Measurements from ENCODE around the gene GOLGA3.
"Not testable (repeated sequence)": the region's sequence is repeated elsewhere in the genome, so short reads cannot be mapped to it uniquely, and the experiment has no call there.

GOLGA3 gene

DNA sequence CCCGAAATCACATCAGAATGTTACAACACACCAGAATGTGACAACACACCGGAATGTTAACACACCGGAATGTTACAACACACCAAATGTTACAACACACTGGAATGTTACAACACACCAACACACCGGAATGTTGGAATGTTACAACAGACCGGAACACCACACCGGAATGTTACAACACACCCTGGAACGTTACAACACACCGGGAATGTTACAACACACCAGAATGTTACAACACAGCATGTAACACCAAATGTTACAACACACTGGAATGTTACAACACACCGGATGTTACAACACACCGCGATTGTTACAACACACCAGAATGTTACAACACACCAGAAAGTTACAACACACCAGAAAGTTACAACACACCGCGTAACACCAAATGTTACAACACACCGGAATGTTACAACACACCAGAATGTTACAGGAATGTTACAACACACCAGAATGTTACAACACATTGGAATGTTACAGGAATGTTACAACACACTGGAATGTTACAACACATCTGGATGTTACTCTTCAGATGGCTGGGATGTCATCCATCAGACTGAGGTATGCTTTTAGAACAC lies 37.7 kb upstream of the GOLGA3 start:
- DNase-seq (ENCODE audit: extremely low read depth, low read depth), result no peak
- TF ChIP-seq, protein P1, sequence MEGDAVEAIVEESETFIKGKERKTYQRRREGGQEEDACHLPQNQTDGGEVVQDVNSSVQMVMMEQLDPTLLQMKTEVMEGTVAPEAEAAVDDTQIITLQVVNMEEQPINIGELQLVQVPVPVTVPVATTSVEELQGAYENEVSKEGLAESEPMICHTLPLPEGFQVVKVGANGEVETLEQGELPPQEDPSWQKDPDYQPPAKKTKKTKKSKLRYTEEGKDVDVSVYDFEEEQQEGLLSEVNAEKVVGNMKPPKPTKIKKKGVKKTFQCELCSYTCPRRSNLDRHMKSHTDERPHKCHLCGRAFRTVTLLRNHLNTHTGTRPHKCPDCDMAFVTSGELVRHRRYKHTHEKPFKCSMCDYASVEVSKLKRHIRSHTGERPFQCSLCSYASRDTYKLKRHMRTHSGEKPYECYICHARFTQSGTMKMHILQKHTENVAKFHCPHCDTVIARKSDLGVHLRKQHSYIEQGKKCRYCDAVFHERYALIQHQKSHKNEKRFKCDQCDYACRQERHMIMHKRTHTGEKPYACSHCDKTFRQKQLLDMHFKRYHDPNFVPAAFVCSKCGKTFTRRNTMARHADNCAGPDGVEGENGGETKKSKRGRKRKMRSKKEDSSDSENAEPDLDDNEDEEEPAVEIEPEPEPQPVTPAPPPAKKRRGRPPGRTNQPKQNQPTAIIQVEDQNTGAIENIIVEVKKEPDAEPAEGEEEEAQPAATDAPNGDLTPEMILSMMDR (IDR thresholded peaks at IDR 0.05; ENCODE audit: low read depth, low read length), result no peak

DNA sequence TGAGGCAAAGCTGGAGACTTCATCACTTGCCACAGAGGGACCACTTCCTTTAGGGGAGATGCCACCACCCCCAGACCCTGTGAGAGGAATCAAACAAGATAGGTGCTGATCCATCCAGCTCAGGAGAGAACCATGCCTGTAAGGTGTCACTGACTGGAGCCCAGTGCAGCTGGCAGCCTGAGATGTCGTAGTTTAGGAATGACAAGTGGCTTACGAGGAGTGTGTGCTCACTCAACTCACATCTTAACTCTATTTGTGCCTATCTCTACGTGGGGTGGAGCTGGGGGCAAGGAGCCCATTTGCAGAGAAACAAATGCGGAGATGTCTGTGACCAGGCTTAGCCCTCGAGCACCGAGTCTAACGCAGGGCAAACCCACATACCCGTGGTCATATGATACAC lies 32.9 kb upstream of the GOLGA3 start:
- no peak for DNase-seq (ENCODE audit: extremely low read depth, low read depth)
- TF ChIP-seq, protein P1 (IDR thresholded peaks at IDR 0.05; ENCODE audit: low read depth, low read length), result no peak

DNA sequence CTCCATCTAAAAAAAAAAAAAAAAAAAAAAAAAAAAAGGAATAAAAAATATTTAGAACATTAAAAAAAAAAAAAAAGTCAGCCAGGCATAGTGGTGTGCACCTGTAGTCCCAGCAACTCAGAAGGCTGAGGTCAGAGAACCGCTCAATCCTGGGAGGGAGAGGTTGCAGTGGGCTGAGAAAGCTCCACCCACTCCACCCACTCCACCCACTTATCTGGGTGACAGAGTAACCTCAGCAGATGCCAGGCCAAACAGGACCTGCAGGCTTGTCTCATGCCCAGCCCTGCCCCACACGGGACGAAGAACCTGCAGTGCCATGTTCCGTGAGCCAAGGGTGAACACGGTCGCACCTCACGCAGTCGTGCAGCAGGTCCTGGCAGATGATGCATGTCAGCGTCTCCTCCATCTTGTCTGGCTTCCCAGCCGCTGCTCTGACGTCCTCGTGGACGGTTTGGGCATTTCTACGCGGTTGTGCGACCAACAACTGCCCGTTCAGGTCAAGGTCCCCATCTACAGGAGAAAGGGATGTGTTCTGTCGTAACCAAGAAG lies 30.1 kb upstream of the GOLGA3 start:
- no peak for DNase-seq (ENCODE audit: extremely low read depth, low read depth)
- TF ChIP-seq, protein P1 (IDR thresholded peaks at IDR 0.05; ENCODE audit: low read depth, low read length), result no peak

DNA sequence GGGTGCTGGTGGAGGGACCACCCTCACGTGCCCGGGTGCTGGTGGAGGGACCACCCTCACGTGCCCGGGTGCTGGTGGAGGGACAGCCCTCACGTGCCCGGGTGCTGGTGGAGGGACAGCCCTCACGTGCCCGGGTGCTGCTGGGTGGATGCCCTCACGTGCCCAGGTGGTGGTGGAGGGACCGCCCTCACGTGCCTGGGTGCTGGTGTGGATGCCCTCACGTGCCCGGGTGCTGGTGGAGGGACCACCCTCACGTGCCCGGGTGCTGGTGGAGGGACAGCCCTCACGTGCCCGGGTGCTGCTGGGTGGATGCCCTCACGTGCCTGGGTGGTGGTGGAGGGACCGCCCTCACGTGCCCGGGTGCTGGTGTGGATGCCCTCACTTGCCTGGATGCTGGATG lies 28.4 kb upstream of the GOLGA3 start:
- DNase-seq (ENCODE audit: extremely low read depth, low read depth), result not testable (repeated sequence)

DNA sequence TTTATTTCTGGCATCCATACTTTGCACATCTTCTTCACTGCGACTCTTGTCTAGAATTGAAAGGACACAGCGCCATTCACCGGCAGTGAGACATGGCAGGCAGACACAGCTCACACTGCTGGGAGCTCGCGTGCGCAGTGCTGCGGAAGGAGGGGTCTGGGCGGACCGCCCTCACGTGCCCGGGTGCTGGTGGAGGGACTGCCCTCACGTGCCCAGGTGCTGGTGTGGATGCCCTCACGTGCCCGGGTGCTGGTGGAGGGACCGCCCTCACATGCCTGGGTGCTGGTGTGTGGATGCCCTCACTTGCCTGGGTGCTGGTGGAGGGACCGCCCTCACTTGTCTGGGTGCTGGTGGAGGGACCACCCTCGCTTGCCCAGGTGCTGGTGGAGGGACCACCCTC lies 27.9 kb upstream of the GOLGA3 start:
- TF ChIP-seq, protein P1 (IDR thresholded peaks at IDR 0.05; ENCODE audit: low read depth, low read length), result no peak
- no peak for DNase-seq (ENCODE audit: extremely low read depth, low read depth)

DNA sequence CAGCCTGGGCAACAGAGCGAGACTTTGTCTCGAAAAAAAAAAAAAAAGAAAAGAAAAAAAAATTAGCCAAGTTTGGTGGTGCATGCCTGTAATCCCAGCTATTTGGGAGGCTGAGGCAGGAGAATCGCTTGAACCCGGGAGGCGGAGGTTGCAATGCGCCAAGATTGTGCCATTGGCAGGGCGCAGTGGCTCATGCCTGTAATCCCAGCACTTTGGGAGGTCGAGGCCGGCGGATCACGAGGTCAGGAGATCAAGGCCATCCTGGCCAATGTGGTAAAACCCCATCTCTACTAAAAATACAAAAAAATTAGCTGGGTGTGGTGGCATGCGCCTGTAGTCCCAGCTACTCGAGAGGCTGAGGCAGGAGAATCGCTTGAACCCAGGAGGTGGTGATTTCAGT lies 26.5 kb upstream of the GOLGA3 start:
- DNase-seq (ENCODE audit: extremely low read depth, low read depth), result not testable (repeated sequence)

DNA sequence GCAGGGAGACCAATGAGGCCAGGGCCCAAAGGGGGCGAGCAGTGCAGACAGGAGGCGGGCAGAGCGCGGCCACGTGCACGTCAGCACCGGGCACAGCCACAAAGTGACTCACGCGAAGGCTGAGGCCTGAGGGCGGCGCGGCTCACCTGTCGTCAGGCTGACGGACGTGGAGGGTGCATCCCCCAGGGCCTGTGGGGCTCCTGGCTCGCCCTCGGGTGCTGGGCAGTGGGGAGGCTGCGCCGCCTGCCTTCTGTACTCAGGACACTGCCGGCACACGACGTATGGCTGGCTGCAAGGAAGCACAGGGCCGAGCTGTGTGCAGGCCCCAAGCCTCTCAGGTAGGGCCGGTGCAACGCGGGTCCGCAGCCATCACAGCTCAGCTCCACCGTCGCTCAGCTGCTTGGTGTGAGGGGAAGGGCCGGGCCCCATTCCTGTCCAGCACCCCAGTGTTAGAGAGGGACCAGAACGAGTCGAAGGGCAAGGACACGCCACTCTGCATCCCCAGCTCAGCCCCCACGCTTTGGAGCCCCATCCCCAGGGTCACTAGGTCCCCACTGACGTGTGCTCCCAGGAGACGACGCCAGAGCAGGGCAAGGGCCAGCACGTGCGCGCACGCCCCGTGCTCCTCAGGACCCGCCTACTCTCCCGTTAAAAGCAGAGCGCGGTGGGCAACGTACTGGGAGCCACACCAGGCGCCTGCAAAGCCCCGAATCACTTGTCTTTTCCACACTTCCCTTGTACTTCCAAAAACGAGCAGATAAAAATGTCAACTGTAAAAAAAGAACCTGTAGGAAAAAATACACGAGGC lies 24.8 kb upstream of the GOLGA3 start:
- TF ChIP-seq, protein P1 (IDR thresholded peaks at IDR 0.05; ENCODE audit: low read depth, low read length), result no peak
- no peak for DNase-seq (ENCODE audit: extremely low read depth, low read depth)

DNA sequence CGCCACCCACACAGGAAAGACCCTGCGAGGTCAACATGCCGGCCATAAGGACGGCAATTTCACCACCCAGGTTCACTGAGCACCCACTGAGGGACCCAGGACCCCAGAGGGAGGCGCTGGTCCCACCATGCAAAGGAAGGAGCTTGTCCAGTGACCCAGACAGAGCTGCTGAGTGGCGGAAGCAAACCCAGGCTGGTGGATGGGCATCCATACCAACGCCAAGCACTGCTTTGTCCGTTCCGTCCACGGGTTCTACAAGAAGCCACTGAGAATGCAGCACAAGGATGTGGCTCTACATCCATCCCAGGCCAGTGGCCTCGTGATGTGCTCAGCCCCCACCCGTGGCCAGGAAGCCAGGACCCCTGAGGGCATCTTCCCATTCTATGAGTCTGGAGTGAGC lies 23.8 kb upstream of the GOLGA3 start:
- DNase-seq (ENCODE audit: extremely low read depth, low read depth), result no peak
- TF ChIP-seq, protein P1 (IDR thresholded peaks at IDR 0.05; ENCODE audit: low read depth, low read length), result no peak
